Measurements from ENCODE around the gene DTL. TPM values are rescaled to one million over a fixed set of nuclear protein-coding genes. Genes with fewer than 3 reads are reported as not detected.

Gene DTL
- total RNA-seq, 1 donor from 2014 or later = 23.9 TPM

- Mint-ChIP-seq H3K27ac (no peak overlapping the region), H3K4me3 (ENCODE audit: low read depth) (no peak overlapping the region), H3K4me1 (ENCODE audit: low read depth) (no peaks in the 10 kb centered on the region), H3K9me3 (ENCODE audit: low read depth) (peaks cover 11% of the 10 kb centered on the region), H3K27me3 (no peaks in the 10 kb centered on the region), H3K36me3 (ENCODE audit: insufficient read depth) (peaks cover 8% of the 10 kb centered on the region)
- no peak for TF ChIP-seq CTCF (IDR thresholded peaks at IDR 0.05; ENCODE audit: unreplicated experiment)
- no peak for DNase-seq (ENCODE audit: low spot score, unreplicated experiment)
Measured at GRCh38 chr1:212133319-212133718, 97.8 kb downstream of the DTL start.

- Mint-ChIP-seq H3K9me3 (ENCODE audit: low read depth) (peaks cover 11% of the 10 kb centered on the region), H3K27me3 (no peaks in the 10 kb centered on the region), H3K27ac (no peak overlapping the region), H3K4me3 (ENCODE audit: low read depth) (no peak overlapping the region), H3K36me3 (ENCODE audit: insufficient read depth) (peaks cover 7% of the 10 kb centered on the region), H3K4me1 (ENCODE audit: low read depth) (no peaks in the 10 kb centered on the region)
- no peak for DNase-seq (ENCODE audit: low spot score, unreplicated experiment)
- no peak for TF ChIP-seq CTCF (IDR thresholded peaks at IDR 0.05; ENCODE audit: unreplicated experiment)
Measured at GRCh38 chr1:212135166-212135565, 99.6 kb downstream of the DTL start.

- H3K4me1 Mint-ChIP-seq (ENCODE audit: low read depth) = no peaks in the 10 kb centered on the region
- TF ChIP-seq CTCF (IDR thresholded peaks at IDR 0.05; ENCODE audit: unreplicated experiment) = no peak
- H3K27me3 Mint-ChIP-seq = no peaks in the 10 kb centered on the region
- no peak for DNase-seq (ENCODE audit: low spot score, unreplicated experiment)
- peaks cover 11% of the 10 kb centered on the region for H3K9me3 Mint-ChIP-seq (ENCODE audit: low read depth)
- H3K4me3 Mint-ChIP-seq (ENCODE audit: low read depth) = no peak overlapping the region
- H3K36me3 Mint-ChIP-seq (ENCODE audit: insufficient read depth) = peaks cover 7% of the 10 kb centered on the region
- no peak overlapping the region for H3K27ac Mint-ChIP-seq
Measured at GRCh38 chr1:212137854-212138253, 102.3 kb downstream of the DTL start.

GRCh38 chr1:212138457-212138856, 102.9 kb downstream of the DTL start:
- Mint-ChIP-seq H3K9me3 (ENCODE audit: low read depth) (peaks cover 11% of the 10 kb centered on the region), H3K27ac (no peak overlapping the region), H3K4me3 (ENCODE audit: low read depth) (no peak overlapping the region), H3K27me3 (no peaks in the 10 kb centered on the region), H3K4me1 (ENCODE audit: low read depth) (no peaks in the 10 kb centered on the region), H3K36me3 (ENCODE audit: insufficient read depth) (peaks cover 7% of the 10 kb centered on the region)
- DNase-seq (ENCODE audit: low spot score, unreplicated experiment) = no peak
- TF ChIP-seq CTCF (IDR thresholded peaks at IDR 0.05; ENCODE audit: unreplicated experiment) = no peak

- no peaks in the 10 kb centered on the region for H3K27me3 Mint-ChIP-seq
- no peak for TF ChIP-seq CTCF (IDR thresholded peaks at IDR 0.05; ENCODE audit: unreplicated experiment)
- no peak overlapping the region for H3K27ac Mint-ChIP-seq
- peaks cover 5% of the 10 kb centered on the region for H3K36me3 Mint-ChIP-seq (ENCODE audit: insufficient read depth)
- H3K4me1 Mint-ChIP-seq (ENCODE audit: low read depth) = no peaks in the 10 kb centered on the region
- no peak for DNase-seq (ENCODE audit: low spot score, unreplicated experiment)
- H3K4me3 Mint-ChIP-seq (ENCODE audit: low read depth) = no peak overlapping the region
- peaks cover 9% of the 10 kb centered on the region for H3K9me3 Mint-ChIP-seq (ENCODE audit: low read depth)
Measured at GRCh38 chr1:212139526-212140135, 104.1 kb downstream of the DTL start.

All from progenitor cell of endocrine pancreas (in vitro differentiated cells).